GM21360 (cell line): Measurements from ENCODE around the gene ILDR1.

ENCODE experiments used
- ATAC-seq: cut with Tn5 transposase; IDR thresholded peaks from one replicate; pipeline ENCODE4 v1.9.1; 2021; ENCODE audit warnings: mild to moderate bottlenecking, moderate library complexity; ENCODE audit not compliant: unreplicated experiment

ILDR1 gene

GRCh38 chr3:121995161-121996137 lies 26.6 kb downstream of the ILDR1 start:
- ATAC-seq: no peak

- no peak for ATAC-seq
Measured at GRCh38 chr3:121994551-121994950, 27.5 kb downstream of the ILDR1 start.

- ATAC-seq: peak; percentile 58
Measured at GRCh38 chr3:121992601-121993560, 29.2 kb downstream of the ILDR1 start.

GRCh38 chr3:121989943-121990342 lies 32.1 kb downstream of the ILDR1 start:
- ATAC-seq: no peak

- no peak for ATAC-seq
Measured at GRCh38 chr3:121988146-121988545, 33.9 kb downstream of the ILDR1 start.

GRCh38 chr3:121985846-121986245 lies 36.2 kb downstream of the ILDR1 start:
- ATAC-seq: no peak

- no peak for ATAC-seq
Measured at GRCh38 chr3:121981473-121981872, 40.6 kb downstream of the ILDR1 start.

- no peak for ATAC-seq
Measured at GRCh38 chr3:121980450-121980796, 41.6 kb downstream of the ILDR1 start.

- ATAC-seq: no peak
Measured at GRCh38 chr3:121979734-121980449, 42.2 kb downstream of the ILDR1 start.

GRCh38 chr3:121979246-121979645 lies 42.8 kb downstream of the ILDR1 start:
- ATAC-seq: no peak

GRCh38 chr3:121976727-121977126 lies 45.3 kb downstream of the ILDR1 start:
- no peak for ATAC-seq

- ATAC-seq: no peak
Measured at GRCh38 chr3:121975702-121976302, 46.2 kb downstream of the ILDR1 start.

GRCh38 chr3:121974601-121975111 lies 47.4 kb downstream of the ILDR1 start:
- ATAC-seq: no peak

- ATAC-seq: no peak
Measured at GRCh38 chr3:121970047-121970446, 52.0 kb downstream of the ILDR1 start.

- ATAC-seq: no peak
Measured at GRCh38 chr3:121969631-121970030, 52.4 kb downstream of the ILDR1 start.

- ATAC-seq: no peak
Measured at GRCh38 chr3:121963608-121964007, 58.4 kb downstream of the ILDR1 start.

GRCh38 chr3:121962443-121962842 lies 59.6 kb downstream of the ILDR1 start:
- no peak for ATAC-seq

GRCh38 chr3:121961283-121961682 lies 60.8 kb downstream of the ILDR1 start:
- no peak for ATAC-seq

GRCh38 chr3:121958801-121959200 lies 63.2 kb downstream of the ILDR1 start:
- ATAC-seq: no peak

- no peak for ATAC-seq
Measured at GRCh38 chr3:121957674-121958415, 64.2 kb downstream of the ILDR1 start.
